Measurements from ENCODE around the gene ATP1B4.
A peak's percentile ranks its signal among the peaks of the same experiment; 100 is the strongest.

The ATP1B4 gene

DNA sequence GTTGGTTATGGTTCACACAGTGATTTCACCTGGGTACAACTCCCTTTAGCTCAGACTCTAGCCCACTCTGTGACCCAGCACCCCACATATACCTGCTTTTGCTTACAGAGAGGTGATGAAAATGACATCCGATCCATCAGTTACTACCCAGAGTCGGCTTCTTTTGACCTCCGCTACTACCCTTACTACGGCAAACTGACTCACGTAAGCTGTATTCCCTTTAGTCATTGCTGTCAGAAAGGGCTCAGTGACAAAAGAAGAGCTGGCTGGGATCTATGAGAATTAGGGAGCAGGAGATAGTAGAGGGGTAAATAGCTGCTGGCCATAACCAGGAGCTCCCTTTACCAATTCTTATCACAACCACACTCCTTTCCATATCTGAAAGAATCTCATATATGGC, 16.7 kb downstream of the ATP1B4 start:
- Histone ChIP-seq H2AFZ (ENCODE audit: low read depth, low read length) (no peak overlapping the region), H3K4me3 (ENCODE audit: low read depth in 1 of 2, low read length in 2 of 2) (no peak overlapping the region), H3K9ac (ENCODE audit: low read depth, low read length) (no peak overlapping the region), H3K4me1 (ENCODE audit: insufficient read depth, low read length) (no peaks in the 10 kb centered on the region), H3K79me2 (ENCODE audit: insufficient read depth, low read length) (no peaks in the 10 kb centered on the region), H3K27me3 (ENCODE audit: insufficient read depth, low read length, poor library complexity) (no peaks in the 10 kb centered on the region), H3K9me3 (ENCODE audit: insufficient read depth, low read length, severe bottlenecking) (no peaks in the 10 kb centered on the region), H4K20me1 (ENCODE audit: insufficient read depth, low read length) (no peaks in the 10 kb centered on the region), H3K36me3 (ENCODE audit: insufficient read depth, low read length) (no peaks in the 10 kb centered on the region), H3K27ac (ENCODE audit: low read length) (no peak overlapping the region), H3K4me2 (ENCODE audit: insufficient read depth, low read length) (no peak overlapping the region)
- ATAC-seq (ENCODE audit: insufficient read depth, low read depth): no peak
- TF ChIP-seq, protein P1, sequence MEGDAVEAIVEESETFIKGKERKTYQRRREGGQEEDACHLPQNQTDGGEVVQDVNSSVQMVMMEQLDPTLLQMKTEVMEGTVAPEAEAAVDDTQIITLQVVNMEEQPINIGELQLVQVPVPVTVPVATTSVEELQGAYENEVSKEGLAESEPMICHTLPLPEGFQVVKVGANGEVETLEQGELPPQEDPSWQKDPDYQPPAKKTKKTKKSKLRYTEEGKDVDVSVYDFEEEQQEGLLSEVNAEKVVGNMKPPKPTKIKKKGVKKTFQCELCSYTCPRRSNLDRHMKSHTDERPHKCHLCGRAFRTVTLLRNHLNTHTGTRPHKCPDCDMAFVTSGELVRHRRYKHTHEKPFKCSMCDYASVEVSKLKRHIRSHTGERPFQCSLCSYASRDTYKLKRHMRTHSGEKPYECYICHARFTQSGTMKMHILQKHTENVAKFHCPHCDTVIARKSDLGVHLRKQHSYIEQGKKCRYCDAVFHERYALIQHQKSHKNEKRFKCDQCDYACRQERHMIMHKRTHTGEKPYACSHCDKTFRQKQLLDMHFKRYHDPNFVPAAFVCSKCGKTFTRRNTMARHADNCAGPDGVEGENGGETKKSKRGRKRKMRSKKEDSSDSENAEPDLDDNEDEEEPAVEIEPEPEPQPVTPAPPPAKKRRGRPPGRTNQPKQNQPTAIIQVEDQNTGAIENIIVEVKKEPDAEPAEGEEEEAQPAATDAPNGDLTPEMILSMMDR (IDR thresholded peaks at IDR 0.05; ENCODE audit: borderline replicate concordance, extremely low read depth, low read length, poor library complexity, severe bottlenecking): no peak
- no peak for TF ChIP-seq EZH2 (IDR thresholded peaks at IDR 0.05; ENCODE audit: borderline replicate concordance, low read depth, low read length, severe bottlenecking)
- no peak for DNase-seq

DNA sequence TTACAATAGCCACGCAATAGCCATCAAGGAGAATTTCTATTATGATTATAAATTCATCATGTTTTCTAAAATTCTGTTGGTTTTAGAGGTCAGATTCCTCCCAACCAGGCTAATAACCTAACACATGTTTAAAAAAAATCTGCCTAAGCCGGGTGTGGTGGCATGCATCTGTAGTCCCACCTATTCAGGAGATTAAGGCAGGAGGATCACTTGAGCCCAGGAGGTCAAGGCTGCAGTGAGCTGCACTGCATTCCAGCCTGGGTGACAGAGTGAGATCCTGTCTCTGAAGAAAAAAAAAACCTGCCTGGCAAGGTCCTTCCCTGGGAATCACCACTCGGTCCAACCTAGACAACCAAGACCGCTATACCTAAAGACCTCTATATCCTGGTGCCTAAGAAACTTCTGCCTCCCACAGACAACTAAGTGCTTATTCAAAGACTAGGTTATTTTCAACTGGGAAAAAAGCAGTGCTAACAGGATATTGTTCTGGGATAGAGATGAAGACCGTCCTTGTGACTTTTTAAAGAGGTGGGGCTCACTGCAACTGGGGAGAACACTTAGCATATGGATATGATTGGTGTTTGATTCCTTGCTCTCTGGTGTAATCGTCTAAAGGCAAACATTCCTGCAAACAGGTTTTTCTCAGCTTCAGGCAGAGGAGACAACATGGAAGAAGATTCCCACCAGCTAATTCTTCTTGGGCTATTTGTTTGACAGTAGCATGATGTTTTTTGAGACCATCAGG, 18.2 kb downstream of the ATP1B4 start:
- H2AFZ ChIP-seq (ENCODE audit: low read depth, low read length): no peak overlapping the region
- H3K36me3 ChIP-seq (ENCODE audit: insufficient read depth, low read length): no peaks in the 10 kb centered on the region
- ATAC-seq (ENCODE audit: insufficient read depth, low read depth): no peak
- H3K79me2 ChIP-seq (ENCODE audit: insufficient read depth, low read length): no peaks in the 10 kb centered on the region
- no peaks in the 10 kb centered on the region for H3K4me1 ChIP-seq (ENCODE audit: insufficient read depth, low read length)
- no peak for DNase-seq
- no peaks in the 10 kb centered on the region for H3K27me3 ChIP-seq (ENCODE audit: insufficient read depth, low read length, poor library complexity)
- H3K9ac ChIP-seq (ENCODE audit: low read depth, low read length): no peak overlapping the region
- no peaks in the 10 kb centered on the region for H4K20me1 ChIP-seq (ENCODE audit: insufficient read depth, low read length)
- H3K9me3 ChIP-seq (ENCODE audit: insufficient read depth, low read length, severe bottlenecking): no peaks in the 10 kb centered on the region
- no peak overlapping the region for H3K4me2 ChIP-seq (ENCODE audit: insufficient read depth, low read length)
- TF ChIP-seq, protein P1 (IDR thresholded peaks at IDR 0.05; ENCODE audit: borderline replicate concordance, extremely low read depth, low read length, poor library complexity, severe bottlenecking): no peak
- no peak for TF ChIP-seq EZH2 (IDR thresholded peaks at IDR 0.05; ENCODE audit: borderline replicate concordance, low read depth, low read length, severe bottlenecking)
- no peak overlapping the region for H3K27ac ChIP-seq (ENCODE audit: low read length)
- H3K4me3 ChIP-seq (ENCODE audit: low read depth in 1 of 2, low read length in 2 of 2): no peak overlapping the region

DNA sequence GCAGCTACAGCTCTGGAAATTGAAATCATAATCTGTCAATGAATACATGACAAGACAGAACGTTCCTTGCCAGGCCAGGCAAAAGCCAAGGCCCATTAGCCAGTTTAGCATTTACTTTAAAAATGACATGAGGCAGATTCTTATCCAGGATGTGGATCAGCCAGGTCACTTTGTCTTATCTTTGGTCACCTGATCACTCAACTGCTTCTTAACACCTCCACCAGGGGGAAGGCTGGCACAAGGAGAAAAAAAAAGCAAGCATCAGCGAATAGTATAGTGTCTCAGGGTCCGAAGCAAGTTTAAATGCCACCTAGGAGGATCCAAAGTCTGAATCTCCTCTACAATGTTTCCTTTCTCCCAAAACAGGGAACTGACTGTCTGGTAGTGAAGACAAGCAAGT, 18.8 kb downstream of the ATP1B4 start:
- peak; percentile 58; the same call in 1 of the 3 replicates for ATAC-seq (ENCODE audit: insufficient read depth, low read depth)
- Histone ChIP-seq H3K4me1 (ENCODE audit: insufficient read depth, low read length) (no peaks in the 10 kb centered on the region), H3K4me2 (ENCODE audit: insufficient read depth, low read length) (no peak overlapping the region)

More for the DNA sequence above, 18.8 kb downstream of the ATP1B4 start:
- no peaks in the 10 kb centered on the region for H3K79me2 ChIP-seq (ENCODE audit: insufficient read depth, low read length)
- DNase-seq: peak; percentile 19
- no peaks in the 10 kb centered on the region for H3K36me3 ChIP-seq (ENCODE audit: insufficient read depth, low read length)
- no peaks in the 10 kb centered on the region for H3K27me3 ChIP-seq (ENCODE audit: insufficient read depth, low read length, poor library complexity)
- no peak overlapping the region for H3K4me3 ChIP-seq (ENCODE audit: low read depth in 1 of 2, low read length in 2 of 2)
- TF ChIP-seq, protein P1 (IDR thresholded peaks at IDR 0.05; ENCODE audit: borderline replicate concordance, extremely low read depth, low read length, poor library complexity, severe bottlenecking): peak; percentile 44
- TF ChIP-seq EZH2 (IDR thresholded peaks at IDR 0.05; ENCODE audit: borderline replicate concordance, low read depth, low read length, severe bottlenecking): no peak
- no peaks in the 10 kb centered on the region for H3K9me3 ChIP-seq (ENCODE audit: insufficient read depth, low read length, severe bottlenecking)
- no peaks in the 10 kb centered on the region for H4K20me1 ChIP-seq (ENCODE audit: insufficient read depth, low read length)
- H3K27ac ChIP-seq (ENCODE audit: low read length): no peak overlapping the region
- H3K9ac ChIP-seq (ENCODE audit: low read depth, low read length): no peak overlapping the region
- no peak overlapping the region for H2AFZ ChIP-seq (ENCODE audit: low read depth, low read length)

Measured in DND-41 (cell line).